Globus pallidus (tissue), 1 donor: ENCODE measurements around the gene MRPS22.
"Not testable (repeated sequence)": the region's sequence is repeated elsewhere in the genome, so short reads cannot be mapped to it uniquely, and the experiment has no call there.

ENCODE experiments used
- DNase-seq: peaks from one replicate; pipeline ENCODE4 v3.0.0-alpha.2; 2015; ENCODE audit warnings: low spot score

Gene MRPS22

DNA sequence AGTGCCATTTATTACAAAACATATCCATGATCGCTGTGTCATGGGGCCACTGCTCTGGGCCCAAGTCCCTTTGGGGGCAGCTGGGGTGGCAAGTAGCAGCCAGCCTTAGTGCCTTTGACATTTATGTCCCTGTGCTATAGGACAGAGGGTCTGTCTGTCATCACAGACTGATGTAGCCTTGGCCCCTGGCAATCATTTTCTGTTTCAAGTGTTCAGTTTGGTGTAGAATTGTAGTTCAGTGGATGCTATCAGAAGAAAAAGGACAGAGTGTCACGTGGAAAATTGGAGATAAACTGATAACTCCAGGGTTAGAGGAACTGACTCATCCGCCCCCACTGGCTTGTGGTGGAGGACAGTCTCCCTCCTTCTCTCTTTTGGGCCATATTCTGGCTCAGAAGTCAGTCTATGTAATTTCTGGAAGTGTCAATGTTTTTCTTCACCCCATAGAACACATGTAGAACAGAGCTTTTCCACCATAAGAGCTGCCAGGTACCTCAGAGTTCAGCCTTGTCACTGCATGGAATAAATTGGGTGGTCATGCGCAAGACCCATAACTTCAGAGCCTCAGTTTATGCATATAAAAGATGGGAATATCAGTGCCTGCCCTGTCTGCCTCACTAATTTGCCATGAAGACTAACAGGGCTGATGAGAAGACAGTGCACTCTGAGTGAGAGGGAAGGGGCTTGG, 4.5 kb upstream of the MRPS22 start:
- no peak for DNase-seq

DNA sequence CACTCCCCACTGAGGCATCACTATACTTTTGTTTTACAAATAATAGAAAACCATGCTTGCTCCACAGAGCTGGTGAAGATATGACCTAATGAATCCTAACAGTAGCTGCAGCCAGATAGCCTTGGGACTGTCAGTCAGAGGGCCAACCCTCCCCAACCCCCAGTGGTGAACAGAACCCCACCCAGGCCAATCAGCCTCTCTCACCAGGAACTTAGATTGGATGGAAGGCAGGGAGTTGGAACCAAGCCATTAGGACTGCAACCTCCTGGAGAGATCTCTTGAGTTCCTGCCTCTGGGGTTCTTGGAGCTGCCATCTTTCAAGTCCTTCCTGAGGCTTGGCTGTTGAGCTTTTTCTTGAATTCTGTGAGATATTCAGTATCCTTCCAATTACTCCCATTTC, 3.0 kb upstream of the MRPS22 start:
- DNase-seq = no peak

DNA sequence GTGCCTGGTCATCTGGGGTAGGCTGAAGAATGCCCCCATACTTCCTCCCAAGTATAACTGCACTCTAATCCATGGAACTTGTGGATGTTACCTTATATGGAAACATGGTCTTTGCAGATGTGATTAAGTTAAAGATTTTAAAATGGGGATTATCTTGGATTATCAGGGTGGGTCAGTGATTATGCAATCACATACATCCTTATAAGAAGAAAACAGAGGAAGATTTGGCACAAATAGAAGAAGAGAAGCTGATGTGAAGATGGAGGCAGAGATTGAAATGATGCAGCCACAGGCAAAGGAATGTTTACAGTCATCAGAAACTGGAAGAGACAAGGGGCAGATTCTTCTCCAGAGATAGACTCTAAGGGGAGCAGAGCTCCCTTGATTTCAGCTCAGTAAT, 1.8 kb upstream of the MRPS22 start:
- DNase-seq = no peak

DNA sequence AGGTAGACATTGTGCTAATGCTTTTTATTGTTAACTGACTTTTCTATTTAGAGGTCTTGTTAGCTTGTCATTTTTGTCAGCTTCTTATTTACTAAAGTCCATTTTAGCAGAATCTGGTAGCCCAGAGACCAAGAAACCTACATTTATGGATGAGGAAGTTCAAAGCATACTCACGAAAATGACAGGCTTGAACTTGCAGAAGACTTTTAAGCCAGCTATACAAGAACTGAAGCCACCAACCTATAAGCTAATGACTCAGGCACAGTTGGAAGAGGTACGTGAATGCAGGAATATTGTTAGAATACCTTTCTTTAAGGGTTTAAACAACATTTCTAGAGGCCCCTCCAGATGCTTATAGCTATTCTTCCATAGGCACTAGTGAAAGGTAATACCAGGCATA, 3.0 kb downstream of the MRPS22 start:
- DNase-seq = no peak

DNA sequence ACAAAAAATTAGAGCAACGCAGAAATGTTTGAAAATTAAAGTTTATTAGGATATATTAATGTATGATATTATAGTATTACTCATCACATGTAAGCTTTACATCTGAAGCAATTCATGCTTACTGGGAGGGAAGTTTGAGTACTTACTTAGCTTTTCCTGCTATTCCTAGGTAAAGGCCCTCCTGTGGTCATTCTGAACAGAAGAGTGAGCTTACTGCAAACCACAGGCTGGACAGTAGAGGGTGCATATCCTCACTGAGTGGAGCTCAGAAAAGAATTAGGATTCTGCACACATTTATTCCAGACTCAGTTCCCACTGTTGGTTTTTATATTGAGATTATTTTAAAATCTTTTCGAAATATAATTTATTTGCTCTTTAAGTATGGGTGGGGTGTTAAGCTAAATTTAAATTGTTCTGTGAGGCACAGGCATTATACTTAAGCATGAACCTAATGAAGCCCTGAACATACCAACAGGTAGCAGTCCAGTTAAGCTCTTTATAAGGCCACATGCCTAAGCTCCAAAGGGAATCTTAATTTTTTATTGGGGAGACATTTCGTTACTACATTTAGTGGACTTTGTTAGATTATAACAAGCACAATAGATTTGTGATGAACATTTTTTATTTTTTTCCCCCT, 10.2 kb downstream of the MRPS22 start:
- peak; percentile 58 for DNase-seq

DNA sequence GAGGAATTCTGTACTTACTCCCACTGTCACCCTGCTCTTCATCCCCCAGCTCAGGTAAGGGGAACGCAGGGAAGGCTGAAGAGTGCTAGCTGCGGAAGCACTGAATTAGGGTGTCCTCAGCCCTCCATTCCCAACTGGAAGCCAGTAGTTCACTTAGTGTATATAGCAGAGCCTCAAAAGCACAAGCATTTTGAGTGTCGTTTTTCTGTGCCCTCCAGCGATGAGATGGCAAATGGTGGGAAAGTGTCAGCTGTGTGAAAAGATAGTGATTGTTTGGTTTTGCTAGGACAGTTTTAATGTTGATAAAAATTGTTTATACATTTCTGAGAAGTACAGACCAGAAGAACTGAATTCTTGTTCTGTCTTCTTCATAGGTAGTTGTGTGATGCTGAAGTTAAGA, 10.8 kb downstream of the MRPS22 start:
- DNase-seq = no peak

DNA sequence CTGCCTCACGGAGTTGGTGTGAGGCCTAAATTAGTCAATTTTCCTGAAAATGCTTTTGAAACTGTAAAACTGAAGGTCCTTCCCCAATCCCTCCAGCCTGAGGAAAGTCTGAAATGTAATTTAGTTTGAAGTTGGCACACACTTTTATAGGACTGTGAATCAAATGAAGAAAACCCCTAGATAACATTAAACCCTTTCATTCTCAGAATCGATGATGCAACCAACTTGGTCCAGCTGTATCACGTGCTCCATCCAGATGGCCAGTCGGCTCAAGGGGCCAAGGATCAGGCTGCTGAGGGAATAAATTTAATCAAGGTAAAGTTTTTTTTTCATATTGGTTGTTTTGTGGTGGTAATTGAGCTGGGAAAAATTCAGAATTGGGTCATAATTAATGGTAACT, 11.7 kb downstream of the MRPS22 start:
- DNase-seq = peak; percentile 70

- DNase-seq = no peak
Observed at GRCh38 chr3:139355891-139356290, 12.1 kb downstream of the MRPS22 start.

GRCh38 chr3:139357899-139358298, 14.1 kb downstream of the MRPS22 start:
- DNase-seq = no peak

DNA sequence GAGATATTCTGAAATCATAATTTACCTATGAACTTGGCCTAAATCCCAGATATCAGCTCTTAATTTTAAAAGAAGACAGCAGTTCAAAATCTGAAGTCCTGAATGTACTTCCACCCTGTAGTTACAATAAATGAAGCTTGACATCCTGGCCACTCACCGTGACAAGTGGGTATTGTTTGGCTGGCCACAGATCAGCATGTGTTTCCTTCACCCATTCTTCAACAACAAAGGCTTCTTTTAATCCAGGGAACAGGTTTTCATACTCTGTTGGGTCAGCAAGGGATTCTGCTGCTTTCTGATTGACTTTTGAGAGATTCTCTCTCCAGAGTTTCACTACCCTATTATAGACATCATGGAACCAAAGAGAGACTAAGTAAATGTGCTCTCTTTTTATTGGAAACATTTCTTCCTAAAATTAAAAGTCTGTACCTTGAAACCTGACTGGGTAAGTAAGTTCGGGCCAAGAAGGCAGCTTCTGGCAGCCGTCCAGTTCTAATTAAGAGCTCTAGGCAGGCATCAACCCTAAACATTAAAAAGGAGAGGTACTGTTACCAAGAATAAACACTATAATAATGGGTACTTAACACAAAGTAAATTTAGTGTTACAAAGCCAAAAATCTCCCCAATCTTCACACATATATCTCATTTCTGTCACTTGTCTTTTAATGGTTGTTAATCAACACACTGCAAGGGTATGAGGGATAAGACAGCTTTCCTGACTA, 15.2 kb downstream of the MRPS22 start:
- peak; percentile 33 for DNase-seq

GRCh38 chr3:139361276-139361675, 17.5 kb downstream of the MRPS22 start:
- DNase-seq = no peak

- no peak for DNase-seq
Observed at GRCh38 chr3:139364549-139364948, 20.7 kb downstream of the MRPS22 start.

GRCh38 chr3:139374099-139374498, 30.3 kb downstream of the MRPS22 start:
- no peak for DNase-seq

GRCh38 chr3:139377378-139377777, 33.6 kb downstream of the MRPS22 start:
- no peak for DNase-seq

GRCh38 chr3:139378587-139379241, 34.9 kb downstream of the MRPS22 start:
- no peak for DNase-seq

GRCh38 chr3:139380575-139380974, 36.8 kb downstream of the MRPS22 start:
- DNase-seq = no peak

DNA sequence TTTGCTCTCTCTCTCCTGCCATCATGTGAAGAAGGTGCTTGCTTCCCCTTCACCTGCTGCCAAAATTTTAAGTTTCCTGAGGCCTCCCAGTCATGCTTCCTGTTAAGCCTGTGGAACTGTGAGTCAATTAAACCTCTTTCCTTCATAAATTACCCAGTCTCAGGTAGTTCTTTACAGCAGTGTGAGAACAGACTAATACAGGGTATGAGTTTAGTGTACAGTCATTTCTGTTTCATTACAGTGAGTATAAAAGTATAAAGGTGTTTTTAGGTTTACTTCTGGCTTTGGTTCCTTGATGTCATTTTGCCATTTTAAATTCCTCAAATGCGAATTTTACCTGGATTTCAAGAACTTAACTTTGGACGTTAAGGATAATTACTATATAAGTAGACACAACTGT, 38.5 kb downstream of the MRPS22 start:
- DNase-seq = not testable (repeated sequence)

DNA sequence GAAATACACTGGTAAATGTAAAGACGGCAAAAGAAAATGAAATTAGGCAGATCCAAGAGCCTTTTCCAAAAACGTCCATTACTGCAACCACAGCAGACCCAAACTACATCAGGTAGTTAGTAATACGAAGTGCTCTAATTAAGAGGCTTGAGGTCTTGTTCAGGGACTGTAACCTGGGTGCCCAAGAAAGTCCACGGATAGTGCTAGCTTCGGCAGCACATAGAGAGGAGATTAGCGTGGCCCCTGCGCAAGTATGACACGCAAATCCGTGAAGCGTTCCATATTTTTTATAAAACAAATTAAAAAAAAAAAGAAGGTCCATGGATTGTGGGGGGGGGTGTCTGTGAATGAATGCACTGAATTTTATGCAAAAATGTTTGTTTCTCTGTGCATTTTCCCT, 44.3 kb downstream of the MRPS22 start:
- DNase-seq = no peak

DNA sequence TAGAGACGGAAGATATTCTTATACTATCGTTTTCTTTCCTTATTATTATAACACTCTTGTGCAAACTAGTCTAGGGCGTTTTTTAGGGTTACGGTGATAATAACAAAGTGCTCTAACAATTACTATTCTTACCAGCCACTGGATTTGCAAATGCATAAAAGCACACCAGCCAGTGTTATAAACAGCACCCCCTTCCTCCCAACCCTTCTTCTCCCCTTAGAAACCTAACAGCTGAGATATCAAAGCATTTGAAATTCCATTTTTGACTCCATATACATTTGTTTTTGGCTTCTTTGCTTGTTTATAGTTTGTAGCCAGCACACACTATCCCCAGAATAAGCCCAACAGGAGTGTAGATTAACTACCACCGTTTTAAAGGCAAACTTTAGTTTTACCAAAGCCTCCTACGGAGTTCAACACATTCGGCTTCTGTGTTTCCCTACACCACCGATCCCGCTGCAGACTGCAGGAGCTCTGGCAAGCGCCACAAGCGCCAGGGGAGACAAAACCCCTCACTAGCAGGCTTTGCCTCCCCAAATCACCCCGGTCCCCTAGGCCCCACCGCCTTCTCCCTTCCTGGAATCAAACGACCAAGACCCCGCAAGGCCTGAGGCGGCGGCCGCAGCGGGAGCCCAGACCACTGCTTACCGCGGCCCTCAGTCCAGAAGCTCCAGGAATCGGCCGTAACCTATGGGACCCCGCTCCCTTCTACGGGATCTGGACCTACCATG, 45.2 kb downstream of the MRPS22 start:
- DNase-seq = no peak

DNA sequence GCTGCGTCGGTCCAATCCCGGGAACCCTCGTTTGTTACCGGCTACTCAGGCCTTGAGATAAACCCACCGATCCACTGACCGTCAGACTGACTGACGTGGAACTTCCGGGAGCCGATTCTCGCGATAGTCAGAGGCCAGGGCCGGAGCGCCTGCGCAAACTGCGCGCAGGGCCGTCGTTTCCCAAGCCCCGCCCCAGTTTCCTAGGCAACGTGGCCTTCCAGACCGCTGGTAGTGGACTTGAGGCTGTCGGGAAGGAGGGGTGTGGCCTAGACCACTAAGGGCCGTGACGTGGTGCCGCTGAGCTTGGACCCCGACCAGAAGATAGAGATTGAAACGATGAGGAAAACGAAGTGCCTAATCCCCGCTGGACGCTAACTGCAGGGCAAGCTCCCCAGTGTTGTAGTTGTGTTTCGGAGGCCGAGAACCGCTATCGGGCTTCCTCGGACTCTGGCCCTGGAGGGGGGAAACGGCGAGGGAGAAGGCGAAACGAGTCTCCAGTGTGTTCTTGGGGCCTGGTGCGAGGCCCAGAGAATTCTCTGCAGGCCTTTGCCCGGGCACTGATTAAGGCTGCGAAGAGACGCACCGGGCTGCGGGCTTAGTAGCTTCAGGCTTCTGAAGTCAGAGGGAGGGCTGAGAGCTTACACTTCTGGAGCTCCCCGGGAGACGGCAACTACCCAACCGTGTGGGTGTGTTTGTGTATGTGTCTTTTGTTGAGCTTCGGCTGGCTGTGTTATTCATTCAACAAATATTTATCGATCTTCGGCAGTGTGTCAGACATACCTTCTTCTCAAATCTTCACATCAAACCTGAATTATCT, 45.9 kb downstream of the MRPS22 start, which contains the start of gene COPB2:
TSS of gene COPB2 (minus strand) at position 96 of the 817 bp plus-strand sequence. CDS start 97 bp downstream, outside the sequence.
- DNase-seq = peak; percentile 99

GRCh38 chr3:139394116-139394515, 50.3 kb downstream of the MRPS22 start:
- no peak for DNase-seq
